Measurements from ENCODE around the gene ATG14.

GRCh38 chr14:55454264-55455002 lies 42.8 kb upstream of the ATG14 start:
- TF ChIP-seq POLR2A (IDR thresholded peaks at IDR 0.05), result no peak
- TF ChIP-seq, protein P1, sequence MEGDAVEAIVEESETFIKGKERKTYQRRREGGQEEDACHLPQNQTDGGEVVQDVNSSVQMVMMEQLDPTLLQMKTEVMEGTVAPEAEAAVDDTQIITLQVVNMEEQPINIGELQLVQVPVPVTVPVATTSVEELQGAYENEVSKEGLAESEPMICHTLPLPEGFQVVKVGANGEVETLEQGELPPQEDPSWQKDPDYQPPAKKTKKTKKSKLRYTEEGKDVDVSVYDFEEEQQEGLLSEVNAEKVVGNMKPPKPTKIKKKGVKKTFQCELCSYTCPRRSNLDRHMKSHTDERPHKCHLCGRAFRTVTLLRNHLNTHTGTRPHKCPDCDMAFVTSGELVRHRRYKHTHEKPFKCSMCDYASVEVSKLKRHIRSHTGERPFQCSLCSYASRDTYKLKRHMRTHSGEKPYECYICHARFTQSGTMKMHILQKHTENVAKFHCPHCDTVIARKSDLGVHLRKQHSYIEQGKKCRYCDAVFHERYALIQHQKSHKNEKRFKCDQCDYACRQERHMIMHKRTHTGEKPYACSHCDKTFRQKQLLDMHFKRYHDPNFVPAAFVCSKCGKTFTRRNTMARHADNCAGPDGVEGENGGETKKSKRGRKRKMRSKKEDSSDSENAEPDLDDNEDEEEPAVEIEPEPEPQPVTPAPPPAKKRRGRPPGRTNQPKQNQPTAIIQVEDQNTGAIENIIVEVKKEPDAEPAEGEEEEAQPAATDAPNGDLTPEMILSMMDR (IDR thresholded peaks at IDR 0.05), result no peak

Data from uterus (tissue), 2 donors.